Neural cell (in vitro differentiated cells): ENCODE results near the gene ANTXR2. TPM values are rescaled to one million over a fixed set of nuclear protein-coding genes. Genes with fewer than 3 reads are reported as not detected.

Experiments used
- H2AFZ ChIP-seq: fragments of 200-600, 300-800 bp; sonication (generic), shearing (Covaris generic); 2 replicates; pipeline ENCODE4 v1.6.0; 2014; ENCODE audit warnings: low read depth, mild to moderate bottlenecking, antibody characterized with exemption, low read length, moderate library complexity
- H3F3A ChIP-seq: fragments of 200-600 bp; shearing (Covaris generic); 2 replicates; pipeline ENCODE4 v1.6.1; 2016; ENCODE audit warnings: mild to moderate bottlenecking, moderate library complexity, mixed read lengths, antibody characterized with exemption, low read length; ENCODE audit not compliant: insufficient read depth, poor library complexity, severe bottlenecking
- H3K27ac ChIP-seq: fragments of 200-600, 300-800 bp; sonication (generic), shearing (Covaris generic); 2 replicates; pipeline ENCODE4 v1.5.1; 2014; ENCODE audit warnings: mild to moderate bottlenecking, low read length, moderate library complexity
- H3K27me3 ChIP-seq: fragments of 300-800, 200-600 bp; sonication (generic), shearing (Covaris generic); 2 replicates; pipeline ENCODE4 v1.6.0; 2014; ENCODE audit warnings: mild to moderate bottlenecking, low read depth, low read length, moderate library complexity; ENCODE audit not compliant: insufficient read depth
- H3K36me3 ChIP-seq: fragments of 300-800, 200-600 bp; sonication (generic), shearing (Covaris generic); 2 replicates; pipeline ENCODE4 v1.5.1; 2014; ENCODE audit warnings: mild to moderate bottlenecking, antibody characterized with exemption, low read length, moderate library complexity; ENCODE audit not compliant: insufficient read depth
- H3K4me2 ChIP-seq: fragments of 300-800, 200-600 bp; sonication (generic), shearing (Covaris generic); 2 replicates; pipeline ENCODE4 v1.6.0; 2014; ENCODE audit warnings: mild to moderate bottlenecking, low read length
- H3K4me3 ChIP-seq: fragments of 300-800, 200-600 bp; sonication (generic), shearing (Covaris generic); 2 replicates; pipeline ENCODE4 v1.5.1; 2014; ENCODE audit warnings: mild to moderate bottlenecking, low read length, moderate library complexity
- H3K79me2 ChIP-seq: fragments of 200-600 bp; shearing (Covaris generic); replicated peaks from 2 replicates; pipeline ENCODE4 v1.6.0; 2014; ENCODE audit warnings: mild to moderate bottlenecking, low read length, moderate library complexity; ENCODE audit not compliant: insufficient read depth
- H3K9ac ChIP-seq: fragments of 300-800, 200-600 bp; sonication (generic), shearing (Covaris generic); 2 replicates; pipeline ENCODE4 v1.6.1; 2016; ENCODE audit warnings: mild to moderate bottlenecking, low read length, mixed read lengths
- H3K9me2 ChIP-seq: fragments of 200-600 bp; shearing (Covaris generic); 2 replicates; pipeline ENCODE4 v1.6.1; 2016; ENCODE audit warnings: mild to moderate bottlenecking, low read length, mixed read lengths; ENCODE audit not compliant: insufficient read depth
- H3K9me3 ChIP-seq: fragments of 200-600, 300-800 bp; sonication (generic), shearing (Covaris generic); 2 replicates; pipeline ENCODE4 v1.6.1; 2016; ENCODE audit warnings: mild to moderate bottlenecking, mixed run types, low read length, moderate library complexity, mixed read lengths
- H4K20me1 ChIP-seq: fragments of 200-600 bp; shearing (Covaris generic); 2 replicates; pipeline ENCODE4 v1.6.1; 2016; ENCODE audit warnings: mild to moderate bottlenecking, mixed run types; ENCODE audit not compliant: insufficient read depth
- CTCF ChIP-seq: fragments of 450-650 bp; IDR thresholded peaks from 2 replicates; pipeline ENCODE4 v1.5.1; 2014; ENCODE audit warnings: antibody characterized with exemption, mild to moderate bottlenecking, moderate library complexity; ENCODE audit not compliant: poor library complexity, severe bottlenecking
- EP300 ChIP-seq: fragments of 450-650 bp; conservative IDR thresholded peaks from 2 replicates; pipeline ENCODE4 v1.6.1; 2014; ENCODE audit warnings: antibody characterized with exemption, mild to moderate bottlenecking, moderate library complexity; ENCODE audit not compliant: poor library complexity, severe bottlenecking
- EZH2 ChIP-seq: fragments of 200-600, 300-800 bp; shearing (Covaris generic), sonication (generic); IDR thresholded peaks from 2 replicates; pipeline ENCODE4 v1.6.1; 2014; ENCODE audit warnings: antibody characterized with exemption, low read length, borderline replicate concordance, mild to moderate bottlenecking; ENCODE audit not compliant: insufficient read depth, poor library complexity, severe bottlenecking
- MXI1 ChIP-seq: fragments of 450-650 bp; conservative IDR thresholded peaks from 2 replicates; pipeline ENCODE4 v1.6.1; 2014; ENCODE audit warnings: antibody characterized with exemption, mild to moderate bottlenecking; ENCODE audit not compliant: poor library complexity, severe bottlenecking
- POLR2AphosphoS5 ChIP-seq: IDR thresholded peaks from 2 replicates; pipeline ENCODE4 v1.6.1; 2012
- RAD21 ChIP-seq: fragments of 450-650 bp; conservative IDR thresholded peaks from 2 replicates; pipeline ENCODE4 v1.6.1; 2014; ENCODE audit warnings: antibody characterized with exemption, mild to moderate bottlenecking, moderate library complexity
- REST ChIP-seq: IDR thresholded peaks from 2 replicates; pipeline ENCODE4 v1.6.1; 2012; ENCODE audit warnings: borderline replicate concordance
- SMC3 ChIP-seq: fragments of 450-650 bp; conservative IDR thresholded peaks from 2 replicates; pipeline ENCODE4 v1.6.1; 2014; ENCODE audit warnings: antibody characterized with exemption, mild to moderate bottlenecking, moderate library complexity; ENCODE audit not compliant: poor library complexity
- TAF1 ChIP-seq: IDR thresholded peaks from 2 replicates; pipeline ENCODE4 v1.6.1; 2012; ENCODE audit warnings: low read depth
- polyA plus RNA-seq: library from polyadenylated mRNA; depleted of rRNA; stranded (reverse); fragments of >200 nt; gene quantifications from 2 replicates; pipeline ENCODE4 v1.2.3, GENCODE V29; 2014

Gene ANTXR2
- polyA plus RNA-seq, 1 donor from 2014 or later = 31.7 TPM

- H3K27ac ChIP-seq = no peak overlapping the region
- no peaks in the 10 kb centered on the region for H3K27me3 ChIP-seq
- TF ChIP-seq CTCF = no peak
- no peak for TF ChIP-seq RAD21
- no peak for TF ChIP-seq SMC3
- no peak for TF ChIP-seq EP300
- TF ChIP-seq MXI1 = no peak
- no peak for TF ChIP-seq TAF1
- no peak for TF ChIP-seq POLR2AphosphoS5
- TF ChIP-seq EZH2 = no peak
- no peak for TF ChIP-seq REST
- no peaks in the 10 kb centered on the region for H3K36me3 ChIP-seq
- H3K9me3 ChIP-seq = no peaks in the 10 kb centered on the region
- no peaks in the 10 kb centered on the region for H3K9me2 ChIP-seq
- H3K4me3 ChIP-seq = no peak overlapping the region
- H3K9ac ChIP-seq = no peak overlapping the region
- no peaks in the 10 kb centered on the region for H3K79me2 ChIP-seq
- no peaks in the 10 kb centered on the region for H4K20me1 ChIP-seq
- no peaks in the 10 kb centered on the region for H3F3A ChIP-seq
- no peak overlapping the region for H3K4me2 ChIP-seq
- no peak overlapping the region for H2AFZ ChIP-seq
Observed at GRCh38 chr4:79935274-79935673, 137.8 kb downstream of the ANTXR2 start.

- no peaks in the 10 kb centered on the region for H3K9me2 ChIP-seq
- no peaks in the 10 kb centered on the region for H3K9me3 ChIP-seq
- H4K20me1 ChIP-seq = no peaks in the 10 kb centered on the region
- H3K4me3 ChIP-seq = no peak overlapping the region
- no peak overlapping the region for H3K9ac ChIP-seq
- H3K79me2 ChIP-seq = no peaks in the 10 kb centered on the region
- no peak overlapping the region for H2AFZ ChIP-seq
- no peaks in the 10 kb centered on the region for H3F3A ChIP-seq
- H3K36me3 ChIP-seq = no peaks in the 10 kb centered on the region
- H3K27ac ChIP-seq = no peak overlapping the region
- no peaks in the 10 kb centered on the region for H3K27me3 ChIP-seq
- no peak for TF ChIP-seq MXI1
- TF ChIP-seq SMC3 = no peak
- no peak for TF ChIP-seq CTCF
- TF ChIP-seq EP300 = no peak
- no peak for TF ChIP-seq POLR2AphosphoS5
- TF ChIP-seq TAF1 = no peak
- TF ChIP-seq RAD21 = no peak
- no peak for TF ChIP-seq EZH2
- no peak for TF ChIP-seq REST
- no peak overlapping the region for H3K4me2 ChIP-seq
Observed at GRCh38 chr4:79934660-79935059, 138.4 kb downstream of the ANTXR2 start.
